OCI-M2 (cell line): Measurements from ENCODE around the gene PRSS23.

Experiments used
- DNase-seq: peaks from one replicate; lab custom pipeline; 2025; ENCODE audit not compliant: unreplicated experiment; lab: John Stamatoyannopoulos, UW

The PRSS23 gene

GRCh38 chr11:86790195-86790725, 10.1 kb upstream of the PRSS23 start:
- no peak for DNase-seq

GRCh38 chr11:86790867-86791849, 9.2 kb upstream of the PRSS23 start:
- no peak for DNase-seq

DNA sequence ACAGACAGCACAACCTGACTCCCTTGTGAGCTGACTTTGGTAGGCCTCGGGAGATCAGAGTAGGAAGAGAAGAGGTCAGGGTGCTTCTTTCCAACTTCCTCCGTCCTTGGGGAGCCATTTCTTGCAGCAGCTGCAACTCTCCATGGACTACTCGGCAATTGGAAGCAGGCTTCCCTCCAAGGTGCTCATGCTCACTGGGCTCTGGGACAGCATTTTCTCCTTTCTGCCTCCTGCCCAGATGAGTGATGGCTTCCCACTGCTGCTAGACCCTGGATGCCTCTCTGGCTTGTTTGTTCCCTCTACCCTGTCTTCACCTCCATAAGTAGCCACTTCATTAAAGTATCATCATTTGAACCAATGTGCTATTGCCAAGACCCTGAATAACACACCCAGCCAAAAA, 8.2 kb upstream of the PRSS23 start:
- DNase-seq: no peak

- no peak for DNase-seq
Measured at GRCh38 chr11:86793307-86793706, 7.0 kb upstream of the PRSS23 start.

DNA sequence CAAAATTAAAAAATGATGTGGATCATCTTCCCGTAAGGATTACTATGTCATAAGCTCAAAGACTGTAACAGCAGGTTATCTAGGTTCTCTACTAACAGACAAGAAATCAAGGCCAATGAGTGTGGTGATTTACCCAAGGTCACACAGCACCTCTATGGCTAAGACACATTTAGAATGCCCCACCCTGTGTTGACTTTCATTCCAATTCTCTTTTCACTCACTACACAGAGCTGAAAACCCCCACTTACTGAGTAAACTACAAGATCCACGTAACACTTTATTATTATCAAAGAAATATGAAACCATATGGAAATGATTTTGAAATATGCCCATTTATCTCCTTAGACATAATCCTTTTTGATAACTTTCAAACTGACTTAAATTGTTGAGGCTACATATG, 4.8 kb upstream of the PRSS23 start:
- no peak for DNase-seq

DNA sequence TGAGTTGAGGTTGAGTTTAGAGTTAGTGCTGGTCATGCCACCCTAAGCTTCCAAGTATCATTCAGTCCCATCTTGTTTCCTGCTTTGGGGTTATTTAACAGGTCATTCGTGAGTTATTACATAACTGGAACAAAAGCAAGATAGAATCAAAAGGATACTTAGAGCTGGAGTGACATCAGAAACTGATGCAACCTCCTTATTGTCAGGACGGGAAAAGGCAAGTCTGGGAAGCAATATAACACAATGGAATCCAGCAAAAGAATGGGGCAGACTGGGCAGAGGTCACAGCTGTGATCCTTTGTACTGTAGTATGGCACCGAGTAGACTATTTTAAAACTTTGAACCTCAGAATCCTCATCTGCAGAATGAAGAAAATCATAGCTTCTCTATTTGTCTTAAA, 4.4 kb upstream of the PRSS23 start:
- no peak for DNase-seq

DNA sequence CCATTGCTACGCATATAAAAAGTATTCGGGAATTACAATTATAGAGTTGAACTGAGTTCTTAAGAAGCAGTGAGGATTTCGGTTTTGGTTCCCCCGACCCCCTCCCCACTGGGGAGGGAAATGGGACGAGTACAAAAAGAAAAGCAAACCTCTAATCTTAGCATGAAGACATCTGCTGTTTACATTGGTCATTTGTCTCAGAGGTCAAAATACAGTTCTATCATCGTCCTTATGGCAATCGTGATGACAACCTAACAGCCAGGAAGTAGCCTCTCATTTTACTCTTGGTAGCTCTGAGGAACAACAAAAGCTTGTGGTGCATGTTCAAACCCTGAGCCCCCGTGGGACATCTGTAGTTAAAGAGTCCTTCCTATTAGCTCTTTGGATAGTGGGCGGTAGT, 3.2 kb upstream of the PRSS23 start:
- DNase-seq: no peak

DNA sequence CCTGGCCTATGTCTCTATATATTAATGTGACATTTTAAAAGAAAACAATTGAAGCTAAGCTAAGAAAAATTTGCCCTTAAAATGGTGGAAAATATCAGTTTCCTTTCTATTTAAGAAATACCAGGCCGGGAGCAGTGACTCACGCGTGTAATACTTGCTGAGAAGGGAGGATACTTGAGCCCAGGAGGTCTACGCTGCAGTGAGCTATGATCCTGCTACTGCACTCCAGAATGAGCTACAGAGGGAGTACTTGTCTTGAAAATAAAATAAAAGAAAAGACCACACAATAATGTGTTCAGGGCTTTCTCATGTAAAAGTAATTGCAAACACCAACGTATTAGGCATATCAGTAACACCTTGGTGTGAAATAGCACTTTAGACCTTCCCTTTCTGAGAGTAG, 1.4 kb upstream of the PRSS23 start:
- DNase-seq: no peak

- DNase-seq: no peak
Measured at GRCh38 chr11:86799680-86800075, 664 bp upstream of the PRSS23 start.

- DNase-seq: no peak
Measured at GRCh38 chr11:86800960-86801272, 574 bp downstream of the PRSS23 start.

- no peak for DNase-seq
Measured at GRCh38 chr11:86801364-86801763, 1.0 kb downstream of the PRSS23 start.

GRCh38 chr11:86802146-86802545, 1.8 kb downstream of the PRSS23 start:
- no peak for DNase-seq

DNA sequence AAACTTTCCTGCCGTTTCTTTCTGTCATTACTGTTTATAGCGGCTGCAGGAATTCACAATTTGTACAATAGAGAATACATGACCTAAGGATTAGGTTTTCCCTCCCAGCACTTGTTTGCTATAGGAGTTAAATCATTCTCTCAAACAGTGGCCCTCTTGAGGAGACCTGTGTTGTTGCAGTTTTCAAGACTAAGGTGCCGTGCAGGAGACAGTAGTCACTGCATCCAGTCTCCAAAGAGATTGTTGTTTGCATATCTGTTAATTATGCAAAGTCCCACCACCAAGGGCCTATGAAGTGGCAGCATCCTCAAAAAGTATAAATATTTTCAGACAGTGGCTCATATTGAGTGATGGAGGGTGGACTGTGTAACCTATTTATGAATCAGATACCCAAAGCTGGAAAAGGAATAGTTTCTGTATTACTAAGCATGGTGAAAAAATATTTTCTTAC, 2.3 kb downstream of the PRSS23 start:
- no peak for DNase-seq

DNA sequence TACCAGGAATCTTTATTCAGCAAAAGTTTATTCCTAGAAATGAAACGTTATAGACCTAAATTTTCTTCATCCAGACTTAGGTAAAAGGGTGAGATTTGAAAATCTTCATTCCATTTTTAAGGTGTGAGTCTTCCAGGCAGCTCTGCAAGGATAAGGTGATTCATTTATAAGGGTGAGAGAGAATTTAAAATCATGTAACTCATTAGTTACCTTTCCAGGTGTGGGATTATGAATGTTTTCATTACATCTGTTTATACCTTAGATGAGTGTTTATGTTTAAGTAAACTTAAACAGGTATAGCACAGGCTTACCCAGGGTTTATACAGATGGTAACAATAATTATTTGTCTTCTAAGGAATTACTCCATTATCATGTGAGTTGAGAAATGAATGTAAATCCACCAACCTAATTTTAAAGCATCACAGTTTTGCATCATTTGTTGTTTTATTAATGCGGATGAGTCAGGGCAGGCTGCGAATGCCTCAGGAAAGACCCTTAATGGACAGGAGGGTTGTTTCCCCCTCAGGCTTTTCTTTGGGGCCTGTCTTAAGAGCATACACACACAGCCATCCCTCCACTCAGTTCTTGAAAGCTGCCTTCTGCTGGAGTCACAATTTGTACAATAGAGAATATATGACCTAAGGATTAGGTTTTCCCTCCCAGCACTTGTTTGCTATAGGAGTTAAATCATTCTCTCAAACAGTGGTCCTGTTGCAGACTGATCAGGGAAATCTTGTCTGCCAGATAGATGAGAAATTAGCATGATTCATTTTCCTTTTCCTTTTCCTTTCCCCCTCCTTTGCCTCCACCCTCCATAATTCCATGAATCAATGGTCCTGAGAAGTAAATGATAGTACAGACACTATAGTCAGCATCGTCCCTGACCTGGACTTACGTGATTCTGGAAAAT, 3.0 kb downstream of the PRSS23 start:
- no peak for DNase-seq

DNA sequence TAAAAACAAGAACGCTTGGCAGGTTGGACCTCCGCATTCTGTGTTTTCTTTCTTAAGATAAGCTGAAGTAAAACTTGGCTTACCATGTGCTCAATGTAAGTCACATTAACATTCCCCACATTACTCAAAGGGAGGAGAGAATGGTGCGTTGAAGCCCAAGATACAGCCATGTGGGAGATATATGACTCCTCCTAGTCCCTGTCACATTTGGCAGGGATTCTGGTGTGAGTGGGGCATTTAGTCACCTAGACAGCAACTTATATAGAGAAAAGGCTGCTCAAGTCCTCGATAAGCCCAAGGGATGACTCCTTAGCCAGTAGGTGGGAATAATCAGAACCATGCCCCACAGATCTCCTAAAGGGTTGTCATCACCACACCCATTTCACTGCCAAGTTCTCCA, 4.6 kb downstream of the PRSS23 start:
- DNase-seq: no peak

- DNase-seq: no peak
Measured at GRCh38 chr11:86805873-86806310, 5.5 kb downstream of the PRSS23 start.

DNA sequence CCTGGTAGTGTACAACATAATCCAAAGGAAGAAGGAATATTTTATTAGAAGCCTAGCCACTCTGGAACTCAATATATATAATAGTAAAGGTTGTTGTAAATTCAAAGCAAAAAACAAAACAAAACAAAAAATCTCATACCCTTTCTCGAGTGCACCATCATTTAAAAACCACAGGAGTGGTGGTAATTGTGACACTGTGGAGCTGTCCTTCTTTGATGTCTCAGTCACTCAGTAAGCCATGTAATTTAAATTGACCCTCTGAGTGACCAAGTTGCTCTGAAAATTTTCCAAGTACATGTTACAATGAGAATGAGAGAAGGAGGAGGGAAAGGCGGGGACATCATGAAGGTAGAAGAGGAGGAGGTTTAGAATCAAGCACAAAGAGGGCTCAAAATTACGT, 6.6 kb downstream of the PRSS23 start:
- DNase-seq: no peak

GRCh38 chr11:86807360-86807759, 7.0 kb downstream of the PRSS23 start:
- DNase-seq: no peak

GRCh38 chr11:86809561-86809960, 9.2 kb downstream of the PRSS23 start:
- DNase-seq: no peak

DNA sequence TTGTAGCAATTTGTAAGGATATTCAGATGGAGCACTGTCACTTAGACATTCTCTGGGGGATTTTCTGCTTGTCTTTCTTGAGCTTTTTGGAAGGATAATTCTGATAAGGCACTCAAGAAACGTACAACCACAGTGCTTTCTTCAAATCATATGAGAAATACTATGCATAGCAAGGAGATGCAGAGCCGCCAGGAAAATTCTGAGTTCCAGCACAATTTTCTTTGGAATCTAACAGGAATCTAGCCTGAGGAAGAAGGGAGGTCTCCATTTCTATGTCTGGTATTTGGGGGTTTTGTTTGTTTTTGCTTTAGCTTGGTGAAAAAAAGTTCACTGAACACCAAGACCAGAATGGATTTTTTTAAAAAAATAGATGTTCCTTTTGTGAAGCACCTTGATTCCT, 9.9 kb downstream of the PRSS23 start:
- no peak for DNase-seq

GRCh38 chr11:86811637-86812321, 11.4 kb downstream of the PRSS23 start:
- DNase-seq: no peak
